CD8-positive, alpha-beta memory T cell (primary cell): ENCODE data around the gene LRRC58. TPM values are rescaled to one million over a fixed set of nuclear protein-coding genes. Genes with fewer than 3 reads are reported as not detected.
"Not testable (repeated sequence)": the region's sequence is repeated elsewhere in the genome, so short reads cannot be mapped to it uniquely, and the experiment has no call there.

Source experiments
- CTCF ChIA-PET: fragments of 350-600 bp; sonication (Branson Sonifier 250); formaldehyde crosslinking; loops from one replicate; lab custom pipeline; 2021; ENCODE audit warnings: antibody characterized with exemption; lab: Charles Lee
- POLR2A ChIA-PET: fragments of 350-600 bp; sonication (Branson Sonifier 250); formaldehyde crosslinking; loops from one replicate; lab custom pipeline; 2021; ENCODE audit warnings: antibody characterized with exemption; lab: Charles Lee
- DNase-seq, 5 donors: peaks; one replicate each; pipeline versions ENCODE4 v3.0.0 to v3.0.0-alpha.2; 2020 to 2022; ENCODE audit warnings: mixed read lengths in 1 of 5
- H3K27ac ChIP-seq: one replicate; pipeline ENCODE4 v1.7.0; 2013; ENCODE audit warnings: low read depth, mild to moderate bottlenecking, low read length, moderate library complexity
- H3K27me3 ChIP-seq: 2 replicates; pipeline ENCODE4 v1.7.0; 2013; ENCODE audit warnings: low read length, mild to moderate bottlenecking; ENCODE audit not compliant: insufficient read depth, poor library complexity, severe bottlenecking
- H3K36me3 ChIP-seq: 2 replicates; pipeline ENCODE4 v1.7.0; 2013; ENCODE audit warnings: mild to moderate bottlenecking, low read length, moderate library complexity; ENCODE audit not compliant: insufficient read depth
- H3K4me1 ChIP-seq: 2 replicates; pipeline ENCODE4 v1.7.0; 2013; ENCODE audit warnings: mild to moderate bottlenecking, low read length, moderate library complexity; ENCODE audit not compliant: insufficient read depth
- H3K4me3 ChIP-seq: 2 replicates; pipeline ENCODE4 v1.7.0; 2013; ENCODE audit warnings: mild to moderate bottlenecking, low read length
- H3K9me3 ChIP-seq: 2 replicates; pipeline ENCODE4 v1.7.0; 2013; ENCODE audit warnings: mild to moderate bottlenecking, low read length
- H3K27ac Mint-ChIP-seq, 8 donors: one replicate each; pipeline ENCODE4 v1.8.0; 2020 to 2021; ENCODE audit warnings: mixed read lengths in 8 of 8, mild to moderate bottlenecking in 6 of 8, inconsistent platforms in 3 of 8, moderate library complexity in 3 of 8
- H3K27me3 Mint-ChIP-seq, 2 donors: one replicate each; pipeline ENCODE4 v1.8.0; 2020 to 2021; ENCODE audit warnings: mixed read lengths in 2 of 2, mild to moderate bottlenecking in 1 of 2, moderate library complexity in 1 of 2
- H3K36me3 Mint-ChIP-seq, 3 donors: one replicate each; pipeline ENCODE4 v1.8.0; 2020 to 2021; ENCODE audit warnings: mixed read lengths in 3 of 3, inconsistent platforms in 1 of 3, mild to moderate bottlenecking in 1 of 3
- H3K4me1 Mint-ChIP-seq, 3 donors: one replicate each; pipeline ENCODE4 v1.8.0; 2020 to 2021; ENCODE audit warnings: mixed read lengths in 3 of 3, inconsistent platforms in 1 of 3, mild to moderate bottlenecking in 1 of 3
- H3K4me3 Mint-ChIP-seq, 7 donors: one replicate each; pipeline ENCODE4 v1.8.0; 2020 to 2021; ENCODE audit warnings: mixed read lengths in 7 of 7, mild to moderate bottlenecking in 6 of 7, moderate library complexity in 4 of 7, inconsistent platforms in 2 of 7
- H3K9me3 Mint-ChIP-seq, 5 donors: one replicate each; pipeline ENCODE4 v1.8.0; 2020 to 2022; ENCODE audit warnings: mixed read lengths in 5 of 5, mild to moderate bottlenecking in 3 of 5, moderate library complexity in 2 of 5, inconsistent platforms in 1 of 5
- polyA plus RNA-seq: library from polyadenylated mRNA; unstranded; fragments of 300-500 nt; fragmentation: Illumina TruSeq; gene quantifications from one replicate; pipeline ENCODE4 v1.2.3, GENCODE V29; 2021
- total RNA-seq, 2 experiments: library from RNA; stranded (reverse); gene quantifications; one replicate each; pipeline ENCODE4 v1.2.3, GENCODE V29; 2021

Gene LRRC58
- total RNA-seq (10 to 100 TPM; 37.6 to 37.9 TPM), polyA plus RNA-seq (8.0 TPM)

DNA sequence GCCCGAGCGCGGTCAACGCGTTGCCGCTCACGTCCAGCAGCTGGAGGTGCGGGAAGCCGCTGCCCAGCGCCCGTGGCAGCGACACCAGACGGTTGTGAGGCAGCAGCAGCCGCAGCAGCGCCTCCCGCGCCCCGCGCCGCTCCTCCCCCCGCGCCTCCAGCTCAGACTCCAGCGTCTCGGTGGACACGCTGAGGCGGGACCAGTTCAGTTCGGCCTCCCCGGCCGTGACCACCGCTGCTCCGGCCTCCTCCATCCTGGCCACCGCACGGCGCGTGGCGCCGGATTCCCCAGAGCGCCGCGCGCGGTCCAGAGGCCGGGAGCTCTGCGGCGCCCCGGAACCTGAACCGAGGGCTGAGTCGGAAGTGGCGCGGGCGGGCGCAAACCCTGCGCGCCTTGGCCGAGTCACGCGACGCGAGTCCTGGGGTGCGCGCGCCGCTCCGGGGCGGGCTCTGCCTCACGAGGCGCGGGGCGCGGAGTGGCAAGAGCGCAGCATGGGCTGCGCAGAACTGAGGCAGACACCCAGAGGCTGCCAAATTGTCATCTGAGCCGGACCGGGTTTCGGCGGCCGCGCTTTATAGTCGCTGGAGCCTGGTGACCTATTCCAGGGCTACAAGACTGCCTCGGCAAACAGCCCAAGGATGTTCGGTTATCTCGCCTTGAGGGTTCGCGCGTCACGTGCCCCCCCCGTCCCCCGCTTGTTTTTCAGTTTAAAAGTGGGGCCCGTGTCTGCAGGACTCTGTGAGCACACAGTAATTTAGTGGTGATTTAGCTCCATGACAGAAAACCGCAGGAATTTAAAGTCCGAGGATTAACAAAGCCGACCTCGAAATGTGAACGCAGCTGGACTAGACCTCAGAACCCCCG is at the start of gene LRRC58:
Gene LRRC58 (minus strand): TSS at position 364 of the 864 bp plus-strand sequence. CDS start 111 bp downstream, at position 253.
- POLR2A ChIA-PET: interaction anchor here (0.6 to 2.1 kb wide), 8 partner anchors 9 to 886 kb away, joined by 3 to 24 read pairs (median 4); partner anchors contain the start of genes GSK3B and NDUFB4
- peak; percentile 84 to 95 (median 90) for DNase-seq
- Histone ChIP-seq H3K27me3 (no peaks in the 10 kb centered on the region), H3K27ac (peak within 1 kb of the TSS; percentile 74), H3K4me1 (peaks cover 39% of the 10 kb centered on the region), H3K9me3 (no peaks in the 10 kb centered on the region), H3K36me3 (no peaks in the 10 kb centered on the region), H3K4me3 (peak within 1 kb of the TSS; percentile 86)
- Mint-ChIP-seq H3K27me3 (peaks cover 3 to 10% of the 10 kb centered on the region in 2 donors), H3K36me3 (peaks cover 0 to 24% (median 8%) of the 10 kb centered on the region in 3 donors), H3K4me3 (peak within 1 kb of the TSS; percentile 91 to 97 (median 93)), H3K27ac (peak within 1 kb of the TSS; percentile 88 to 96 (median 94)), H3K9me3 (no peaks in the 10 kb centered on the region), H3K4me1 (peaks cover 44 to 52% (median 52%) of the 10 kb centered on the region in 3 donors)
- CTCF ChIA-PET: interaction anchor here (0.9 to 2.1 kb wide), 16 partner anchors 8 to 1108 kb away, joined by 3 to 8 read pairs (median 3); no protein-coding TSS in a partner anchor

GRCh38 chr3:120396469-120396868 is 47.3 kb upstream of the LRRC58 start:
- H3K9me3 Mint-ChIP-seq: no peaks in the 10 kb centered on the region
- peaks cover 0 to 7% of the 10 kb centered on the region in 2 donors for H3K27me3 Mint-ChIP-seq
- no peak for DNase-seq
- H3K4me1 Mint-ChIP-seq: no peaks in the 10 kb centered on the region
- no peaks in the 10 kb centered on the region for H3K27me3 ChIP-seq
- H3K4me3 Mint-ChIP-seq: no peak overlapping the region
- H3K9me3 ChIP-seq: no peaks in the 10 kb centered on the region
- CTCF ChIA-PET: no interaction called here
- no peak overlapping the region for H3K27ac ChIP-seq
- H3K4me1 ChIP-seq: no peaks in the 10 kb centered on the region
- H3K27ac Mint-ChIP-seq: no peak overlapping the region
- POLR2A ChIA-PET: no interaction called here
- no peaks in the 10 kb centered on the region for H3K36me3 ChIP-seq
- H3K4me3 ChIP-seq: no peak overlapping the region
- no peaks in the 10 kb centered on the region for H3K36me3 Mint-ChIP-seq

DNA sequence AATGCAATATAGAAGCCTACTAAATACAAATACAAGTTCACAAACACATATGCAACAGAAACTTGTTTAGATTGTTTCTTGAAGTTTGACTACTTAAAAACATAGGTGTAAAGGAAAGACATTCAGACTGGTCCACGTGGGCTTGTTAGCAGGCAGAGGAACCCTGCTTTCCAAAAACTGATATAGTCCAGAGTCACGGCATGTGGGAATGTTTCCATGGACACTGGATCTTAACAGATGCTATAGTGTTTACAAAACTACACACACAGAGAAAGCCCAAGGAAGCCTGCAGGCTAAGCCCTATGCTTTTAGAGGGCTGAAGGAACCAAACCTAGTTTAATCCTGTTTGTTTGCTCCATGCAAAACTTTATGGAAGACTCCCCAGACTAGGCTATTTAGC is 45.2 kb upstream of the LRRC58 start:
- POLR2A ChIA-PET: no interaction called here
- no peaks in the 10 kb centered on the region for H3K27me3 ChIP-seq
- CTCF ChIA-PET: no interaction called here
- Mint-ChIP-seq H3K27me3 (peaks cover 0 to 7% of the 10 kb centered on the region in 2 donors), H3K36me3 (no peaks in the 10 kb centered on the region), H3K27ac (no peak overlapping the region), H3K4me1 (no peaks in the 10 kb centered on the region), H3K4me3 (no peak overlapping the region), H3K9me3 (no peaks in the 10 kb centered on the region)
- H3K4me1 ChIP-seq: no peaks in the 10 kb centered on the region
- H3K9me3 ChIP-seq: no peaks in the 10 kb centered on the region
- H3K27ac ChIP-seq: no peak overlapping the region
- H3K36me3 ChIP-seq: no peaks in the 10 kb centered on the region
- H3K4me3 ChIP-seq: no peak overlapping the region
- no peak for DNase-seq

DNA sequence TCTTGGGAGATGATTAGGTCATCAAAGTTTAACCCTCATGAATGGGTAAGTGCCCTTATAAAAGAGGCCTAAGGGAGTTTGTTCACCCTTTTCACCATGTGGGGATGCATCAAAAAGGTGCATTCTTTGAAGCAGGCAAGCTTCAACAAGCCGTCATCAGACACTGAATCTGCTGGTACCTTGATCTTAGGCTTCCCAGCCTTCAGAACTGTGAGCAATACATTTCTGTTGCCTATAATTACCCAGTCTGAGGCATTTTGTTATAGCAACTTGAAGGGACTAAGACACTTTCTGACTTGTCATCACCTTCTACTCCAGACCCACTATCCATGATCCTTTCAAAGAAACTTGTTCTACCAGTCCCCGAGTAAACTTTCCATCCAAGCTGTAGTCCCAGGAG is 44.6 kb upstream of the LRRC58 start:
- Mint-ChIP-seq H3K27me3 (peaks cover 0 to 7% of the 10 kb centered on the region in 2 donors), H3K27ac (no peak overlapping the region), H3K9me3 (no peaks in the 10 kb centered on the region), H3K36me3 (no peaks in the 10 kb centered on the region), H3K4me1 (no peaks in the 10 kb centered on the region), H3K4me3 (no peak overlapping the region)
- Histone ChIP-seq H3K4me3 (no peak overlapping the region), H3K4me1 (no peaks in the 10 kb centered on the region), H3K27me3 (no peaks in the 10 kb centered on the region), H3K9me3 (no peaks in the 10 kb centered on the region), H3K36me3 (no peaks in the 10 kb centered on the region), H3K27ac (no peak overlapping the region)
- ChIA-PET POLR2A (no interaction called here), CTCF (no interaction called here)
- DNase-seq: no peak

GRCh38 chr3:120393243-120393642 is 44.1 kb upstream of the LRRC58 start:
- no peak overlapping the region for H3K4me3 ChIP-seq
- no peak for DNase-seq
- ChIA-PET POLR2A (no interaction called here), CTCF (interaction anchor here (1.3 kb wide), 1 partner anchor 24 kb away, joined by 4 read pairs; no protein-coding TSS in a partner anchor)
- no peaks in the 10 kb centered on the region for H3K36me3 ChIP-seq
- H3K9me3 ChIP-seq: no peaks in the 10 kb centered on the region
- Mint-ChIP-seq H3K4me3 (no peak overlapping the region), H3K27me3 (peaks cover 0 to 7% of the 10 kb centered on the region in 2 donors), H3K4me1 (no peaks in the 10 kb centered on the region), H3K9me3 (no peaks in the 10 kb centered on the region), H3K36me3 (no peaks in the 10 kb centered on the region), H3K27ac (no peak overlapping the region)
- H3K27ac ChIP-seq: no peak overlapping the region
- no peaks in the 10 kb centered on the region for H3K4me1 ChIP-seq
- H3K27me3 ChIP-seq: no peaks in the 10 kb centered on the region

DNA sequence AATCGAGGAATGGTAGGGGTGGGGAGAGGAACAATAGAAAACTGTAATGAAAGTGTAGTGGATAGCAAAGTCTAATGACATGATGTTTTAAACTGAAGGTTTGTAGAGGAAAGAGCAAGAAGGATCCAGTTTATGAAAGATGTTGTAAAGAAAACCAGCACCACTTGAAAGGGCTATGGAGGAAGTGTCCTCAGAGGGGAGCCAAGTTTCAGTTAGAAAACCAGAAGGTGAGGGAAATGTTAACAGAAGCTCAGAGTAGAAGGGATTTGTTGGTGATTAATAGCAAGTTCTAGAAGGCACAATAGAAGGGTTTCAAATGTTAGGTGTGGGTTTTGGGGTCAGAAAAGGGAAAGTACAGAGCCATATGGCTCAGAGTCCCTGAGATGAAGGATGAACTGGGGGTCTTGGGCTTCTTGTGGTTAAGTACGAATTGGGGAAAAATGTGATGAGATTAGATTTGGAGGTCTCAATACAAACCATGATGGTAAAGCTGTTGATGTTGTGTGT is 33.8 kb upstream of the LRRC58 start:
- no peaks in the 10 kb centered on the region for H3K4me1 Mint-ChIP-seq
- Histone ChIP-seq H3K9me3 (no peaks in the 10 kb centered on the region), H3K36me3 (no peaks in the 10 kb centered on the region), H3K4me3 (no peak overlapping the region), H3K27ac (no peak overlapping the region), H3K4me1 (no peaks in the 10 kb centered on the region), H3K27me3 (no peaks in the 10 kb centered on the region)
- H3K4me3 Mint-ChIP-seq: no peak overlapping the region
- no peak for DNase-seq
- ChIA-PET POLR2A (no interaction called here), CTCF (no interaction called here)
- peaks cover 0 to 5% (median 0%) of the 10 kb centered on the region in 3 donors for H3K36me3 Mint-ChIP-seq
- H3K9me3 Mint-ChIP-seq: peaks cover 0 to 6% (median 2%) of the 10 kb centered on the region in 5 donors
- H3K27ac Mint-ChIP-seq: no peak overlapping the region
- peaks cover 2 to 13% of the 10 kb centered on the region in 2 donors for H3K27me3 Mint-ChIP-seq

GRCh38 chr3:120381503-120381902 is 32.3 kb upstream of the LRRC58 start:
- ChIA-PET POLR2A (interaction anchor here (0.6 kb wide), 1 partner anchor 17 kb away, joined by 3 read pairs; no protein-coding TSS in a partner anchor), CTCF (interaction anchor here (1.1 kb wide), 1 partner anchor 36 kb away, joined by 3 read pairs; no protein-coding TSS in a partner anchor)
- Mint-ChIP-seq H3K4me1 (no peaks in the 10 kb centered on the region), H3K36me3 (peaks cover 0 to 5% (median 0%) of the 10 kb centered on the region in 3 donors), H3K4me3 (no peak overlapping the region), H3K27me3 (peaks cover 2 to 13% of the 10 kb centered on the region in 2 donors), H3K9me3 (peaks cover 0 to 6% (median 2%) of the 10 kb centered on the region in 5 donors), H3K27ac (no peak overlapping the region)
- H3K4me1 ChIP-seq: no peaks in the 10 kb centered on the region
- H3K4me3 ChIP-seq: no peak overlapping the region
- DNase-seq: no peak
- no peaks in the 10 kb centered on the region for H3K36me3 ChIP-seq
- H3K27me3 ChIP-seq: no peaks in the 10 kb centered on the region
- no peaks in the 10 kb centered on the region for H3K9me3 ChIP-seq
- H3K27ac ChIP-seq: no peak overlapping the region

- H3K9me3 Mint-ChIP-seq, H3K36me3 Mint-ChIP-seq, H3K4me1 Mint-ChIP-seq, H3K4me3 Mint-ChIP-seq, H3K27ac ChIP-seq, H3K27me3 ChIP-seq, H3K4me1 ChIP-seq, H3K36me3 ChIP-seq, H3K9me3 ChIP-seq, H3K27ac Mint-ChIP-seq, H3K4me3 ChIP-seq, POLR2A ChIA-PET, CTCF ChIA-PET, DNase-seq: not testable (repeated sequence)
- peaks cover 2 to 13% of the 10 kb centered on the region in 2 donors for H3K27me3 Mint-ChIP-seq
Measured at GRCh38 chr3:120377948-120378347, 28.8 kb upstream of the LRRC58 start.
